GM23338 (cell line): ENCODE data around the gene TRIM71. TPM values are rescaled to one million over a fixed set of nuclear protein-coding genes. Genes with fewer than 3 reads are reported as not detected.

Experiments used
- ATAC-seq: fragments of 200-7000 bp; cut with Tn5 transposase; 3 replicates; pipeline ENCODE4 v1.9.1; 2020
- DNase-seq: peaks from one replicate; pipeline ENCODE4 v3.0.0-alpha.2; 2015; ENCODE audit warnings: low spot score
- H2AFZ ChIP-seq: fragments of 200-600 bp; sonication (generic); 2 replicates; pipeline ENCODE4 v1.8.0; 2016; ENCODE audit warnings: antibody characterized with exemption, mild to moderate bottlenecking, moderate library complexity
- H3F3A ChIP-seq: fragments of 200-600 bp; sonication (generic); replicated peaks from 2 replicates; pipeline ENCODE4 v1.8.0; 2017; ENCODE audit warnings: antibody characterized with exemption, mixed run types, low read depth
- H3K27ac ChIP-seq: fragments of 200-600 bp; sonication (generic); 2 replicates; pipeline ENCODE4 v1.6.1; 2016; ENCODE audit warnings: low read depth
- H3K27me3 ChIP-seq: fragments of 200-600 bp; sonication (generic); 2 replicates; pipeline ENCODE4 v1.8.0; 2016; ENCODE audit warnings: mild to moderate bottlenecking, mixed run types, moderate library complexity; ENCODE audit not compliant: insufficient read depth
- H3K36me3 ChIP-seq: fragments of 200-600 bp; sonication (generic); 2 replicates; pipeline ENCODE4 v1.8.0; 2016; ENCODE audit warnings: mild to moderate bottlenecking; ENCODE audit not compliant: insufficient read depth
- H3K4me1 ChIP-seq: fragments of 200-600 bp; sonication (generic); 2 replicates; pipeline ENCODE4 v1.8.0; 2016; ENCODE audit warnings: mild to moderate bottlenecking, moderate library complexity; ENCODE audit not compliant: insufficient read depth
- H3K4me2 ChIP-seq: fragments of 200-600 bp; sonication (generic); 2 replicates; pipeline ENCODE4 v1.7.1; 2017; ENCODE audit warnings: mixed run types
- H3K4me3 ChIP-seq: fragments of 200-600 bp; sonication (generic); 2 replicates; pipeline ENCODE4 v1.6.1; 2016; ENCODE audit warnings: mixed run types
- H3K79me2 ChIP-seq: fragments of 200-600 bp; sonication (generic); replicated peaks from 2 replicates; pipeline ENCODE4 v1.8.0; 2017; ENCODE audit warnings: mild to moderate bottlenecking; ENCODE audit not compliant: insufficient read depth
- H3K9me2 ChIP-seq: fragments of 200-600 bp; sonication (generic); 2 replicates; pipeline ENCODE4 v1.8.0; 2017; ENCODE audit not compliant: insufficient read depth
- H4K20me1 ChIP-seq: fragments of 200-600 bp; sonication (generic); replicated peaks from 2 replicates; pipeline ENCODE4 v1.8.0; 2017; ENCODE audit warnings: mild to moderate bottlenecking; ENCODE audit not compliant: insufficient read depth
- H3K27ac Mint-ChIP-seq: 2 replicates; pipeline ENCODE4 v1.8.0; 2020; ENCODE audit warnings: inconsistent platforms, mild to moderate bottlenecking, moderate library complexity, mixed read lengths
- H3K27me3 Mint-ChIP-seq: 3 replicates; pipeline ENCODE4 v1.8.0; 2022; ENCODE audit warnings: low read depth, mild to moderate bottlenecking, moderate library complexity, mixed read lengths, inconsistent platforms; ENCODE audit not compliant: insufficient read depth, poor library complexity
- H3K36me3 Mint-ChIP-seq: 3 replicates; pipeline ENCODE4 v1.8.0; 2021; ENCODE audit warnings: low read depth, mild to moderate bottlenecking, inconsistent platforms, moderate library complexity, mixed read lengths
- H3K4me1 Mint-ChIP-seq: 3 replicates; pipeline ENCODE4 v1.8.0; 2020; ENCODE audit warnings: mild to moderate bottlenecking, inconsistent platforms, mixed read lengths
- H3K4me3 Mint-ChIP-seq: 3 replicates; pipeline ENCODE4 v1.8.0; 2021; ENCODE audit warnings: moderate library complexity, mild to moderate bottlenecking, inconsistent platforms, mixed read lengths
- H3K9me3 Mint-ChIP-seq: 3 replicates; pipeline ENCODE4 v1.8.0; 2020; ENCODE audit warnings: moderate library complexity, mild to moderate bottlenecking, inconsistent platforms, mixed read lengths
- CREB1 ChIP-seq: fragments of 250-450 bp; sonication (Bioruptor Pico); IDR thresholded peaks from 2 replicates; pipeline ENCODE4 v1.5.0; 2020; ENCODE audit warnings: low read depth, mild to moderate bottlenecking, moderate library complexity
- EZH2phosphoT487 ChIP-seq: fragments of 200-600 bp; sonication (generic); IDR thresholded peaks from one replicate; pipeline ENCODE4 v1.8.1; 2018; ENCODE audit warnings: antibody characterized with exemption; ENCODE audit not compliant: unreplicated experiment
- NANOG ChIP-seq: IDR thresholded peaks from 2 replicates; pipeline ENCODE4 v1.6.1; 2016; ENCODE audit warnings: antibody characterized with exemption, borderline replicate concordance
- POLR2AphosphoS5 ChIP-seq: IDR thresholded peaks from 2 replicates; pipeline ENCODE4 v1.6.1; 2016; ENCODE audit warnings: antibody characterized with exemption, low read depth
- STAT1 ChIP-seq: IDR thresholded peaks from one replicate; pipeline ENCODE4 v1.6.1; 2016; ENCODE audit warnings: antibody characterized with exemption; ENCODE audit not compliant: unreplicated experiment
- ZNF462 ChIP-seq: fragments of 250-450 bp; sonication (Bioruptor Pico); IDR thresholded peaks from 2 replicates; pipeline ENCODE4 v1.5.0; 2020; ENCODE audit warnings: mild to moderate bottlenecking, moderate library complexity
- polyA plus RNA-seq: library from polyadenylated mRNA; unstranded; fragments of >200 nt; fragmentation: Nextera tagmentation; extraction: Ambion mirVana; gene quantifications from 2 replicates; pipeline ENCODE4 v1.2.1, GENCODE V29; 2016
- total RNA-seq: library from RNA; depleted of rRNA; stranded (reverse); fragments of >200 nt; shearing (Covaris generic); gene quantifications from 2 replicates; pipeline ENCODE4 v1.2.3, GENCODE V29; 2014
- TF ChIP-seq, protein P1 (sequence below): IDR thresholded peaks from 2 replicates; pipeline ENCODE4 v1.6.1; 2016; ENCODE audit warnings: antibody characterized with exemption

Gene TRIM71
- total and polyA plus RNA-seq, 2 experiments from 2014 or later, result 71.5 to 346 TPM

- no peak for TF ChIP-seq EZH2phosphoT487
Measured at GRCh38 chr3:32814361-32814760, 3.4 kb upstream of the TRIM71 start (continued).

DNA sequence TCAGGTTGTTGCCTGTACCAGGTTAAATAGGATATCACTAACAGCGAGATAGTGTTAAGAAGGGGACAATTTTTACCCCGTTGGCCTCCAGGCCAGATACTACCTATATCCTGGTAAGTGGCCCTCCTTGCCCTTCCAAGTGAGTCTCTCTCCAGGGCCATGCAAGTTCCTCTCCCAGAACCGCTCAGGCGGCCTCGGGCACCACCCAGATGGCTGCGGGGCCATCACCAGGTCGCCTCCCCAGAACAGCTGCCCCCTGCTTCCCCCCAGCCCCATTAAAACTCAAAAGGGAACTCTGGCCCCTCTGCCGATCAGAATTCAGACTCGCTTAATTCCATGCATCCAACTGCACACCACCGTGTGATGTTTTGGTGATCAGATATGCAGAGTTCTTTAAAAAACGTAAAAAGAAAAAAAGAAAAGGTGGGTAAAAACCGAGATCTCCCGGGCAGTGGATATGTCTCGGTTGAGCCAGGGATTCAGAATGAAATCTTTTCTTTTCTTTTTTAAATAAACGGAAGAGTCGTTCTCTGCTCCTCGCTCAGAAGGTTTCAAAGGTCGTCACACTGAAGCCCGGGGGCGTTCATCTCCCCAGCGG is 1.9 kb upstream of the TRIM71 start:
- ATAC-seq, result peak; percentile 16
- H3K79me2 ChIP-seq, result peaks cover 91% of the 10 kb centered on the region
- no peaks in the 10 kb centered on the region for H3K27me3 ChIP-seq
- no peak for DNase-seq
- Mint-ChIP-seq H3K4me3 (peak overlapping the region; percentile 96), H3K27ac (peak overlapping the region; percentile 97), H3K9me3 (peaks cover 19% of the 10 kb centered on the region), H3K4me1 (peaks cover 33% of the 10 kb centered on the region), H3K36me3 (peaks cover 62% of the 10 kb centered on the region), H3K27me3 (peaks cover 38% of the 10 kb centered on the region)
- H2AFZ ChIP-seq, result no peak overlapping the region
- H3K27ac ChIP-seq, result peak overlapping the region; percentile 100
- H3K36me3 ChIP-seq, result peaks cover 22% of the 10 kb centered on the region
- peaks cover 9% of the 10 kb centered on the region; the same call in 1 of the 2 replicates for H3F3A ChIP-seq
- H4K20me1 ChIP-seq, result peaks cover 21% of the 10 kb centered on the region
- peaks cover 31% of the 10 kb centered on the region for H3K4me1 ChIP-seq
- no peaks in the 10 kb centered on the region for H3K9me2 ChIP-seq
- TF ChIP-seq, protein P1, sequence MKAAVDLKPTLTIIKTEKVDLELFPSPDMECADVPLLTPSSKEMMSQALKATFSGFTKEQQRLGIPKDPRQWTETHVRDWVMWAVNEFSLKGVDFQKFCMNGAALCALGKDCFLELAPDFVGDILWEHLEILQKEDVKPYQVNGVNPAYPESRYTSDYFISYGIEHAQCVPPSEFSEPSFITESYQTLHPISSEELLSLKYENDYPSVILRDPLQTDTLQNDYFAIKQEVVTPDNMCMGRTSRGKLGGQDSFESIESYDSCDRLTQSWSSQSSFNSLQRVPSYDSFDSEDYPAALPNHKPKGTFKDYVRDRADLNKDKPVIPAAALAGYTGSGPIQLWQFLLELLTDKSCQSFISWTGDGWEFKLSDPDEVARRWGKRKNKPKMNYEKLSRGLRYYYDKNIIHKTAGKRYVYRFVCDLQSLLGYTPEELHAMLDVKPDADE, result no peak
- TF ChIP-seq EZH2phosphoT487 (no peak), CREB1 (no peak)
- peak overlapping the region; percentile 100 for H3K4me3 ChIP-seq
- H3K4me2 ChIP-seq, result peak overlapping the region; percentile 85

DNA sequence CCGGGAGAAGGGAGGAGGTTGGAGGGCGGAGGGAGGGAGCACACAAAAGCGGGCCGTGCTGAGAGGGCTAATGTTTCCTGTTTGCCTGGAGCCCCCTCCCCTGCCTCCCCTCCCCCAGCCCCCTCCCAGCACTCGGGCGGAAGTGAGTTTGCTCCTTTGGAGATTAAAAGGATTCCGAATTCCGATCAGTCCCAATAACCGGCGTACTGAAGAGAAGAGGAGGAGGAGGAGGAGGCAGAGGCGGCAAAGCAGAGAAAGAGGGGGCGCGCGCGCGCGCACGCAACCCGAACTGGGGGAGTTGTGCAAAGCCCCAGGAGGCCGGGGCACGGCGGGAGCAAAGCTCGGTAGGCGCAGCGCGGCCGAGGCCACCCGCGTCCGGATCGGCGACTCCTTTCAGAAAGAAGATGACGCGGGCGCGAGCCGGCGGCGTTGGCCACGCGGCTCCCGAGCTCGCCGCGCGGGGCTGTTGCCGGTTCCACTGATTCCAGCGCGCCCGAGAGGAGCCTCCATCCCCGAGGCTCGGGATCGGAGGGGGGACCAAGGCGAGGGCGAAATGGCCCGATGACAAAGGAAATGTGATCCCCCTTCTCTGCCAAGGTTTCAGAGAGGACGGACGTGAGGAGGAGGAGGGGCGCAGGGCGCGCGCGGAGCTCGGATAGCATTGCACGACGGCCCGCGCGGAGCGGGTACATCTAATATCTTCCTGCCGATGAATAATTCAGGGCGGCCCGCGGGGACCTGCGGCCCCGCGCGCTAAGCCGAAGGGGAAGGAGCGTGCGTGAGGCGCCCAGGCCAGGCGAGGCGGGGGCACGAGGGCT is 1.1 kb upstream of the TRIM71 start:
- Histone ChIP-seq H3F3A (peaks cover 12% of the 10 kb centered on the region), H2AFZ (no peak overlapping the region), H3K4me1 (peaks cover 31% of the 10 kb centered on the region), H4K20me1 (peaks cover 26% of the 10 kb centered on the region), H3K9me2 (no peaks in the 10 kb centered on the region), H3K27ac (peak overlapping the region; percentile 100), H3K4me3 (peak overlapping the region; percentile 100), H3K79me2 (peaks cover 94% of the 10 kb centered on the region), H3K4me2 (peak overlapping the region; percentile 85), H3K36me3 (peaks cover 26% of the 10 kb centered on the region), H3K27me3 (no peaks in the 10 kb centered on the region)
- peak; percentile 97 for DNase-seq
- Mint-ChIP-seq H3K27me3 (peaks cover 38% of the 10 kb centered on the region), H3K36me3 (peaks cover 65% of the 10 kb centered on the region), H3K27ac (peak overlapping the region; percentile 99), H3K4me3 (peak overlapping the region; percentile 96), H3K4me1 (peaks cover 31% of the 10 kb centered on the region), H3K9me3 (peaks cover 19% of the 10 kb centered on the region)
- peak; percentile 62 for ATAC-seq
- 0 out of 2 replicates have a peak, but pooled peaks have one; percentile 35 for TF ChIP-seq CREB1
- no peak for TF ChIP-seq NANOG
- TF ChIP-seq POLR2AphosphoS5, result peak; percentile 86

DNA sequence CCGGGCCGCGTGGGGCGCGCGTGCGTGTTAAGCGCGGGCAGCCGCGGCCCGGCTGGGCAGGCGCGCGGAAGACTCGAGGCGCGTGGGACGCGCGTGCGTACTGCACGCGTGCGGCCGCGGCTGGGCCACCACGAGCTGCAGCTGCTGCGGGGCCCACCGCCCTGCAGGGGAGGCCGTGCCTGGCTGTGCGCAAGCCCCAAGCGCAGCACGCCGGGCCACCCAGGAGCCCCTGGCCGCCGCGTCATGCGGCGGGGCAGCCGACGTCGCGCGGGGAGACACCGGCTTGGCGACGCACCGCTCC is 590 bp upstream of the TRIM71 start:
- Mint-ChIP-seq H3K4me3 (peak overlapping the region; percentile 99), H3K4me1 (peaks cover 30% of the 10 kb centered on the region), H3K9me3 (peaks cover 19% of the 10 kb centered on the region), H3K27ac (peak overlapping the region; percentile 99), H3K36me3 (peaks cover 69% of the 10 kb centered on the region), H3K27me3 (peaks cover 40% of the 10 kb centered on the region)
- no peaks in the 10 kb centered on the region for H3K9me2 ChIP-seq
- H3K4me1 ChIP-seq, result peaks cover 33% of the 10 kb centered on the region
- H3K27ac ChIP-seq, result peak overlapping the region; percentile 99
- ATAC-seq (peak; percentile 4), DNase-seq (no peak)
- no peak overlapping the region for H2AFZ ChIP-seq
- H3K79me2 ChIP-seq, result peaks cover 96% of the 10 kb centered on the region
- no peaks in the 10 kb centered on the region for H3K27me3 ChIP-seq
- H3K4me3 ChIP-seq, result peak overlapping the region; percentile 100
- H3K4me2 ChIP-seq, result peak overlapping the region; percentile 82
- H4K20me1 ChIP-seq, result peaks cover 31% of the 10 kb centered on the region
- H3F3A ChIP-seq, result peaks cover 17% of the 10 kb centered on the region
- peaks cover 26% of the 10 kb centered on the region for H3K36me3 ChIP-seq
- TF ChIP-seq STAT1, result no peak
- TF ChIP-seq ZNF462, result no peak
